Measurements from ENCODE around the gene RPS27L.
"Not testable (repeated sequence)": the region's sequence is repeated elsewhere in the genome, so short reads cannot be mapped to it uniquely, and the experiment has no call there.

The RPS27L gene

GRCh38 chr15:63140936-63141335 is 16.3 kb downstream of the RPS27L start:
- DNase-seq (ENCODE audit: low spot score) = no peak

- DNase-seq (ENCODE audit: low spot score) = no peak
Measured at GRCh38 chr15:63136742-63137141, 20.5 kb downstream of the RPS27L start.

GRCh38 chr15:63135804-63136203 is 21.5 kb downstream of the RPS27L start:
- no peak for DNase-seq (ENCODE audit: low spot score)

GRCh38 chr15:63135281-63135680 is 22.0 kb downstream of the RPS27L start:
- no peak for DNase-seq (ENCODE audit: low spot score)

GRCh38 chr15:63134245-63134985 is 22.9 kb downstream of the RPS27L start:
- DNase-seq (ENCODE audit: low spot score) = no peak

- DNase-seq (ENCODE audit: low spot score) = no peak
Measured at GRCh38 chr15:63133786-63134185, 23.5 kb downstream of the RPS27L start.

- no peak for DNase-seq (ENCODE audit: low spot score)
Measured at GRCh38 chr15:63126726-63127125, 30.6 kb downstream of the RPS27L start.

GRCh38 chr15:63124506-63124905 is 32.8 kb downstream of the RPS27L start:
- no peak for DNase-seq (ENCODE audit: low spot score)

GRCh38 chr15:63122002-63122875 is 35.0 kb downstream of the RPS27L start:
- peak; percentile 97 for DNase-seq (ENCODE audit: low spot score)

GRCh38 chr15:63121382-63122001 is 35.8 kb downstream of the RPS27L start, which contains the start of gene LACTB:
TSS of gene LACTB (plus strand) at chr15:63121861. CDS start at chr15:63121872, 11 bp downstream.
- DNase-seq (ENCODE audit: low spot score) = peak; percentile 90

- no peak for DNase-seq (ENCODE audit: low spot score)
Measured at GRCh38 chr15:63118854-63119253, 38.4 kb downstream of the RPS27L start.

- DNase-seq (ENCODE audit: low spot score) = no peak
Measured at GRCh38 chr15:63114465-63114864, 42.8 kb downstream of the RPS27L start.

- DNase-seq (ENCODE audit: low spot score) = no peak
Measured at GRCh38 chr15:63112871-63113270, 44.4 kb downstream of the RPS27L start.

GRCh38 chr15:63111481-63111880 is 45.8 kb downstream of the RPS27L start:
- no peak for DNase-seq (ENCODE audit: low spot score)

- no peak for DNase-seq (ENCODE audit: low spot score)
Measured at GRCh38 chr15:63110428-63111026, 46.8 kb downstream of the RPS27L start.

- DNase-seq (ENCODE audit: low spot score) = no peak
Measured at GRCh38 chr15:63109920-63110319, 47.4 kb downstream of the RPS27L start.

- DNase-seq (ENCODE audit: low spot score) = no peak
Measured at GRCh38 chr15:63109498-63109897, 47.8 kb downstream of the RPS27L start.

GRCh38 chr15:63107895-63108546 is 49.3 kb downstream of the RPS27L start:
- DNase-seq (ENCODE audit: low spot score) = no peak

- DNase-seq (ENCODE audit: low spot score) = not testable (repeated sequence)
Measured at GRCh38 chr15:63105354-63105753, 51.9 kb downstream of the RPS27L start.

GRCh38 chr15:63104727-63105126 is 52.5 kb downstream of the RPS27L start:
- no peak for DNase-seq (ENCODE audit: low spot score)

- DNase-seq (ENCODE audit: low spot score) = no peak
Measured at GRCh38 chr15:63103416-63103815, 53.9 kb downstream of the RPS27L start.

GRCh38 chr15:63099581-63099980 is 57.7 kb downstream of the RPS27L start:
- DNase-seq (ENCODE audit: low spot score) = not testable (repeated sequence)
